PC-9 (cell line): Measurements from ENCODE around the gene MAML3. TPM values are rescaled to one million over a fixed set of nuclear protein-coding genes. Genes with fewer than 3 reads are reported as not detected.

Source experiments
- BruUV-seq: library from RNA; stranded (reverse); fragments of 400-500 nt; replicated peaks from 2 replicates; lab custom pipeline; 2021; lab: Mats Ljungman, UMichigan
- CTCF ChIA-PET: fragments of 300-600 bp; sonication (Branson Sonifier 250); formaldehyde crosslinking; loops from one replicate; lab custom pipeline; 2022; ENCODE audit warnings: antibody characterized with exemption; lab: Charles Lee
- POLR2A ChIA-PET: fragments of 300-600 bp; sonication (Branson Sonifier 250); formaldehyde crosslinking; loops from one replicate; lab custom pipeline; 2022; ENCODE audit warnings: antibody characterized with exemption; ENCODE audit not compliant: unreplicated experiment; lab: Charles Lee
- DNase-seq, 2 experiments: peaks; one replicate each; pipeline versions ENCODE4 v3.0.0 to v3.0.0-alpha.2; 2015 to 2022; ENCODE audit warnings: mixed read lengths in 1 of 2
- H2AFZ ChIP-seq: fragments of 200-600 bp; sonication (generic); 2 replicates; pipeline ENCODE4 v1.8.1; 2017; ENCODE audit warnings: antibody characterized with exemption
- H3F3A ChIP-seq: fragments of 200-600 bp; sonication (generic); 2 replicates; pipeline ENCODE4 v1.8.1; 2017; ENCODE audit warnings: antibody characterized with exemption, mild to moderate bottlenecking, low read depth; ENCODE audit not compliant: insufficient read depth
- H3K27ac ChIP-seq: fragments of 200-600 bp; sonication (generic); 2 replicates; pipeline ENCODE4 v1.6.1; 2016; ENCODE audit warnings: mixed run types
- H3K27me3 ChIP-seq: fragments of 200-600 bp; sonication (generic); 2 replicates; pipeline ENCODE4 v1.6.1; 2016; ENCODE audit warnings: low read depth, mixed run types; ENCODE audit not compliant: insufficient read depth
- H3K36me3 ChIP-seq: fragments of 200-600 bp; sonication (generic); 2 replicates; pipeline ENCODE4 v1.6.1; 2016; ENCODE audit warnings: low read depth, mixed run types
- H3K4me1 ChIP-seq: fragments of 200-600 bp; sonication (generic); replicated peaks from 2 replicates; pipeline ENCODE4 v1.6.1; 2016; ENCODE audit warnings: mixed run types; ENCODE audit not compliant: insufficient read depth
- H3K4me2 ChIP-seq: fragments of 200-600 bp; sonication (generic); 2 replicates; pipeline ENCODE4 v1.6.1; 2017; ENCODE audit warnings: mixed run types
- H3K4me3 ChIP-seq: fragments of 200-600 bp; sonication (generic); 2 replicates; pipeline ENCODE4 v1.6.1; 2016; ENCODE audit warnings: mixed run types
- H3K79me2 ChIP-seq: fragments of 200-600 bp; sonication (generic); 2 replicates; pipeline ENCODE4 v1.6.1; 2017; ENCODE audit warnings: low read depth, mixed run types
- H3K9me2 ChIP-seq: fragments of 200-600 bp; sonication (generic); 2 replicates; pipeline ENCODE4 v1.8.1; 2017; ENCODE audit warnings: mild to moderate bottlenecking; ENCODE audit not compliant: insufficient read depth
- H3K9me3 ChIP-seq: fragments of 200-600 bp; sonication (generic); 2 replicates; pipeline ENCODE4 v1.8.1; 2016; ENCODE audit warnings: low read depth; ENCODE audit not compliant: insufficient read depth
- H4K20me1 ChIP-seq: fragments of 200-600 bp; sonication (generic); 2 replicates; pipeline ENCODE4 v1.8.1; 2017; ENCODE audit not compliant: insufficient read depth
- EZH2 ChIP-seq: fragments of 200-600 bp; sonication (generic); IDR thresholded peaks from 2 replicates; pipeline ENCODE4 v1.8.0; 2017; ENCODE audit warnings: antibody characterized with exemption, low read depth
- intact Hi-C: fragments of 100-400 bp; cut with micrococcal nuclease; formaldehyde crosslinking; loops from one replicate; pipeline ENCODE4 v1.10.0; 2022; ENCODE audit not compliant: unreplicated experiment
- total RNA-seq: library from RNA; stranded (reverse); gene quantifications from 2 replicates; pipeline ENCODE4 v1.2.3, GENCODE V29; 2021
- TF ChIP-seq, protein P1 (sequence below): fragments of 200-600 bp; sonication (generic); conservative IDR thresholded peaks from 2 replicates; pipeline ENCODE4 v1.6.1; 2017; ENCODE audit warnings: mixed run types, antibody characterized with exemption, mild to moderate bottlenecking, moderate library complexity

Gene MAML3
- total RNA-seq, 1 experiment from 2014 or later: 15.2 TPM

GRCh38 chr4:140102421-140102820 lies 51.6 kb downstream of the MAML3 start:
- no peak for TF ChIP-seq EZH2
- TF ChIP-seq, protein P1, sequence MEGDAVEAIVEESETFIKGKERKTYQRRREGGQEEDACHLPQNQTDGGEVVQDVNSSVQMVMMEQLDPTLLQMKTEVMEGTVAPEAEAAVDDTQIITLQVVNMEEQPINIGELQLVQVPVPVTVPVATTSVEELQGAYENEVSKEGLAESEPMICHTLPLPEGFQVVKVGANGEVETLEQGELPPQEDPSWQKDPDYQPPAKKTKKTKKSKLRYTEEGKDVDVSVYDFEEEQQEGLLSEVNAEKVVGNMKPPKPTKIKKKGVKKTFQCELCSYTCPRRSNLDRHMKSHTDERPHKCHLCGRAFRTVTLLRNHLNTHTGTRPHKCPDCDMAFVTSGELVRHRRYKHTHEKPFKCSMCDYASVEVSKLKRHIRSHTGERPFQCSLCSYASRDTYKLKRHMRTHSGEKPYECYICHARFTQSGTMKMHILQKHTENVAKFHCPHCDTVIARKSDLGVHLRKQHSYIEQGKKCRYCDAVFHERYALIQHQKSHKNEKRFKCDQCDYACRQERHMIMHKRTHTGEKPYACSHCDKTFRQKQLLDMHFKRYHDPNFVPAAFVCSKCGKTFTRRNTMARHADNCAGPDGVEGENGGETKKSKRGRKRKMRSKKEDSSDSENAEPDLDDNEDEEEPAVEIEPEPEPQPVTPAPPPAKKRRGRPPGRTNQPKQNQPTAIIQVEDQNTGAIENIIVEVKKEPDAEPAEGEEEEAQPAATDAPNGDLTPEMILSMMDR: no peak

DNA sequence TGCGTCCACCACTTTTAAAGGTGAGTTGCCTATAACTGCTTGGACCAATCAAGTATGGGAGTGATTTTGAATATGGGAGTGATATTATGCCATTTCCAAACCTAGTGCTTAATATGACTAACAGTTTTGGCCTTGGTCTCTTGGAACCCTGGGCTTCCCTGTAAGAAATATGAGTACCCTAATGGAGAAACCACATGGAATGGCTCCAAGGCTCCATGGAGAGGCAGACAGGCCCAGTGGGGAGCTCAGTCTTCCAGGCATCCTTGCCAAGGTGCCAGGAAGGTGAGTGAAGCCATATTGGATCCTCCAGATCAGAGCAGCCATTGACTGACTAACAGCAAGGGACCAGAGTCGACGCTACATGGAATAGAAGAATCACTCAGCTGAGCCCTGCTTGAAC lies 53.2 kb downstream of the MAML3 start:
- Histone ChIP-seq H3K79me2 (peaks cover 82% of the 10 kb centered on the region), H3K27ac (no peak overlapping the region), H3K4me1 (peaks cover 71% of the 10 kb centered on the region), H4K20me1 (no peaks in the 10 kb centered on the region), H3F3A (peaks cover 44% of the 10 kb centered on the region), H2AFZ (no peak overlapping the region), H3K9me2 (no peaks in the 10 kb centered on the region), H3K27me3 (no peaks in the 10 kb centered on the region), H3K9me3 (no peaks in the 10 kb centered on the region), H3K4me2 (no peak overlapping the region), H3K4me3 (no peak overlapping the region), H3K36me3 (no peaks in the 10 kb centered on the region)
- no TSS peak for BruUV-seq
- intact Hi-C loops: no loop called here
- TF ChIP-seq, protein P1: no peak
- TF ChIP-seq EZH2: no peak
- no peak for DNase-seq
- ChIA-PET POLR2A (interaction anchor here (0.6 kb wide), 1 partner anchor 435 kb away, joined by 3 read pairs; the partner anchor contains the start of gene MGST2), CTCF (no interaction called here)

More at GRCh38 chr4:140102421-140102820, 51.6 kb downstream of the MAML3 start:
- no peak overlapping the region for H2AFZ ChIP-seq
- H3K79me2 ChIP-seq: peaks cover 84% of the 10 kb centered on the region
- ChIA-PET CTCF (no interaction called here), POLR2A (no interaction called here)
- no peaks in the 10 kb centered on the region for H3K27me3 ChIP-seq
- peak overlapping the region; percentile 75; the same call in 1 of the 2 replicates for H3K27ac ChIP-seq
- peak in 1 of 2 experiments; percentile 33 for DNase-seq
- H3K9me2 ChIP-seq: no peaks in the 10 kb centered on the region
- peaks cover 70% of the 10 kb centered on the region for H3K4me1 ChIP-seq
- no peak overlapping the region for H3K4me3 ChIP-seq
- H3F3A ChIP-seq: peaks cover 37% of the 10 kb centered on the region
- no peaks in the 10 kb centered on the region for H3K36me3 ChIP-seq
- BruUV-seq: no TSS peak
- H3K9me3 ChIP-seq: no peaks in the 10 kb centered on the region
- no peaks in the 10 kb centered on the region for H4K20me1 ChIP-seq
- H3K4me2 ChIP-seq: no peak overlapping the region
- intact Hi-C loops: no loop called here

DNA sequence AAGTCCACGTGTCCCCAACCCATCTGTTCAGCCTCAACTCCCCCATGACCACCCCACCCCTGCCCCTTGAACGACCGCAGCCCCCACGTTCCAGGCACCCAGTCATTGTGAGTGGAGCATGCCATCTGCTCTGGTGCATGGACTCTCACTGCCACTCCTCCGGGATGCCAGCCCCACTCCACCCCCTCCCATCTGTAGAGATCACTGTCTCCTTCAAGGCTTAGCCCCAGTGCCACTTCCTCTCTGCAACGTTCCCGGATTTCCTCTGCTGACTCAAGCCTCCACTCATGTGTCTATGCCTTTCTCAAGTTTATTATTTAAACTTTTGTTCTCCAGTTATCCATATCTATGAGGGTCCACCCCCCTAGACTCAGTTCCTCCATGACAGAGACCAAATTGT lies 54.0 kb downstream of the MAML3 start:
- H3K27me3 ChIP-seq: no peaks in the 10 kb centered on the region
- CTCF ChIA-PET: no interaction called here
- POLR2A ChIA-PET: no interaction called here
- H3K27ac ChIP-seq: peak overlapping the region; percentile 99
- H3K79me2 ChIP-seq: peaks cover 82% of the 10 kb centered on the region
- peaks cover 76% of the 10 kb centered on the region for H3K4me1 ChIP-seq
- H3K9me2 ChIP-seq: no peaks in the 10 kb centered on the region
- H3K4me2 ChIP-seq: no peak overlapping the region; the same call in 1 of the 2 replicates
- H2AFZ ChIP-seq: no peak overlapping the region
- H3K4me3 ChIP-seq: no peak overlapping the region
- DNase-seq: no peak
- no peak for TF ChIP-seq EZH2
- TF ChIP-seq, protein P1: no peak
- intact Hi-C loops: no loop called here
- H3K36me3 ChIP-seq: no peaks in the 10 kb centered on the region
- BruUV-seq: no TSS peak
- H3F3A ChIP-seq: peaks cover 47% of the 10 kb centered on the region
- no peaks in the 10 kb centered on the region for H4K20me1 ChIP-seq
- H3K9me3 ChIP-seq: no peaks in the 10 kb centered on the region
